ENCODE data around the gene IGF2BP2. TPM values are rescaled to one million over a fixed set of nuclear protein-coding genes. Genes with fewer than 3 reads are reported as not detected.

IGF2BP2 gene
- total and polyA plus RNA-seq, 2 of the 8 experiments (the other 6 are each of a cell fraction or from before 2014, with no cell fraction given), result 7.4 to 121 TPM

DNA sequence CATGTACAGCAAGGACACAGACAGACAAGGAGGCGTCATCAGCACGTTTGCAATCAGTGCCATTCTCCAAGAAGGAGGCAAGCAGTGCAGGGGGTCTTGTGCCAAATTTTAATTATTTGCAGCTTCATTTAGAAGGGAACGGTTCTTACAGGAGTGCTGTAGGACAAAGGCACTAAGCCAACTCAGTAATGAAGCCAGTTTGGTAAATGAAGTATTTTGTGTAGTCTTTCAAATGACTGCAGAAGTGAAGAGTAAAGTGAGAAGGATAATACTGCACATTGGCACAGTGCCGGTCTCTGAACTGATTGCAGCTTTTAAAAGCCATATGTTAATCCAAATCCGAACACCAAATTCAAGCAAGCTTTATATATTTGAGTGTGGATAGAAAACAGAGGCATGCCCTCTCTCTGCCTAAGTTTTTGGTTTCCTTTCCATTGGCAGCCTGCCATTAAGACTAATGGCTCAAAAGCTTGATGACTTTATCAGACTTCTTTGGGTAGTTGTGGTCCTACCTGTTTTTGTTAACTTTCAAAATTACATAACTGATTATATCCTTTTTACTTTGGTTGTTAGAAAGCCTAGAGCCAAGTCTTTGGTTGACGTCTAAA, 137.5 kb downstream of the IGF2BP2 start:
- Histone ChIP-seq H3K27ac (ENCODE audit: low read depth, low read length) (no peak overlapping the region), H3K36me3 (ENCODE audit: control insufficient read depth in 2 of 4, insufficient read depth in 4 of 4, low read length in 3 of 4) (peaks cover 17 to 51% (median 35%) of the 10 kb centered on the region in 4 experiments; a peak in 7 of 8 replicates), H3K4me2 (ENCODE audit: insufficient read depth in 1 of 2, low read depth in 2 of 2, low read length in 2 of 2) (no peak overlapping the region)
- TF ChIP-seq SP2 (IDR thresholded peaks at IDR 0.05; ENCODE audit: low read length), result no peak
- no peak for TF ChIP-seq KDM4A (IDR thresholded peaks at IDR 0.05; ENCODE audit: low read depth, low read length, severe bottlenecking)
- no peak for TF ChIP-seq KDM1A (IDR thresholded peaks at IDR 0.05; ENCODE audit: borderline replicate concordance, low read length)
- no peak for TF ChIP-seq SP4 (IDR thresholded peaks at IDR 0.05; ENCODE audit: low read length)
- TF ChIP-seq CREB1 (IDR thresholded peaks at IDR 0.05), result no peak
- no peak for TF ChIP-seq NANOG (IDR thresholded peaks at IDR 0.05; ENCODE audit: insufficient read depth, low read depth, low read length, poor library complexity, severe bottlenecking)
- no peak for TF ChIP-seq PHF8 (conservative IDR thresholded peaks at IDR 0.05; ENCODE audit: low read depth, low read length)
- TF ChIP-seq TBP (IDR thresholded peaks at IDR 0.05; ENCODE audit: low read depth, low read length), result no peak
- TF ChIP-seq SIN3A (conservative IDR thresholded peaks at IDR 0.05 in 1 of 2, IDR thresholded peaks at IDR 0.05 in 1 of 2; ENCODE audit: low read depth in 1 of 2, low read length in 2 of 2), result no peak
- no peak for TF ChIP-seq CHD1 (IDR thresholded peaks at IDR 0.05; ENCODE audit: low read depth, low read length)
- TF ChIP-seq GTF2F1 (IDR thresholded peaks at IDR 0.05; ENCODE audit: borderline replicate concordance, low read depth, low read length), result no peak
- TF ChIP-seq TCF12 (IDR thresholded peaks at IDR 0.05; ENCODE audit: low read depth, low read length), result no peak

More for the DNA sequence above, 137.5 kb downstream of the IGF2BP2 start:
- CTCF ChIA-PET (ENCODE audit: partially characterized antibody), result interaction anchor here (0.6 to 1.4 kb wide), 5 partner anchors 9 to 655 kb away, joined by 3 to 5 read pairs (median 3); no protein-coding TSS in a partner anchor
- no peaks in the 10 kb centered on the region; a peak in 1 of 7 replicates for H3K4me1 ChIP-seq (replicated peaks in 1 of 4; ENCODE audit: control insufficient read depth in 3 of 4, insufficient read depth in 4 of 4, low read length in 3 of 4)
- 95% methylated on average over 6 of the region's 6 CpGs; no CpG with 5 or more reads in 1 of the 2 experiments for WGBS, 2 experiments (ENCODE audit: extremely low coverage in 1 of 2, insufficient coverage in 1 of 2, insufficient read length in 1 of 2, insufficient replicate concordance in 2 of 2, low coverage in 1 of 2, low lambda C conversion rate in 2 of 2, missing lambda C conversion rate in 1 of 2)
- DNase-seq (ENCODE audit: low read depth in 1 of 2, low spot score in 2 of 2), result no peak
- H3K79me1 ChIP-seq (ENCODE audit: low read depth, low read length), result no peaks in the 10 kb centered on the region
- no peak for FAIRE-seq
- H3K14ac ChIP-seq (ENCODE audit: insufficient read length), result no peak overlapping the region
- POLR2A ChIA-PET (ENCODE audit: partially characterized antibody), result interaction anchor here (0.7 kb wide), 1 partner anchor 46 kb away, joined by 3 read pairs; no protein-coding TSS in a partner anchor
- H3K18ac ChIP-seq (ENCODE audit: extremely low read depth, low read length), result no peak overlapping the region
- H2BK5ac ChIP-seq (ENCODE audit: low read depth, low read length), result no peak overlapping the region
- H2BK20ac ChIP-seq (ENCODE audit: low read length), result no peak overlapping the region
- no peak overlapping the region for H3K4me3 ChIP-seq (ENCODE audit: extremely low read depth in 1 of 4, insufficient read depth in 2 of 4, low read depth in 3 of 4, low read length in 4 of 4)
- H2AK5ac ChIP-seq (ENCODE audit: low read depth, low read length), result no peak overlapping the region
- H2BK15ac ChIP-seq (ENCODE audit: low read length), result no peak overlapping the region
- no peaks in the 10 kb centered on the region for H3K9me3 ChIP-seq (ENCODE audit: insufficient read depth in 2 of 2, low read depth in 1 of 2, low read length in 1 of 2)
- H4K20me1 ChIP-seq (replicated peaks in 1 of 2; ENCODE audit: control insufficient read depth in 1 of 2, insufficient read depth in 2 of 2, low read length in 2 of 2), result peaks cover 0 to 5% of the 10 kb centered on the region in 2 experiments
- H3K9ac ChIP-seq (replicated peaks in 1 of 4; ENCODE audit: extremely low read depth in 1 of 4, low read depth in 3 of 4, low read length in 3 of 4), result no peak overlapping the region
- no peak overlapping the region for H2BK120ac ChIP-seq (replicated peaks; ENCODE audit: low read depth, low read length)
- H3K4ac ChIP-seq (replicated peaks; ENCODE audit: insufficient read length, low read depth, low read length), result no peak overlapping the region
- H4K8ac ChIP-seq (ENCODE audit: extremely low read depth, insufficient read depth, low read length), result no peak overlapping the region
- no peaks in the 10 kb centered on the region for H3K27me3 ChIP-seq (replicated peaks in 1 of 4; ENCODE audit: control insufficient read depth in 3 of 4, extremely low read depth in 1 of 4, insufficient read depth in 3 of 4, low read length in 3 of 4)
- peaks cover 0 to 8% of the 10 kb centered on the region in 2 experiments; a peak in 2 of 4 replicates for H3K79me2 ChIP-seq (ENCODE audit: control insufficient read depth in 1 of 2, insufficient read depth in 2 of 2, low read length in 2 of 2)
- no peaks in the 10 kb centered on the region for H3K23me2 ChIP-seq (ENCODE audit: low read depth, low read length)
- no peak overlapping the region for H2BK12ac ChIP-seq (ENCODE audit: low read depth, low read length)
- no peak overlapping the region for H3K23ac ChIP-seq (ENCODE audit: insufficient read length)
- H2AFZ ChIP-seq (ENCODE audit: low read length), result no peak overlapping the region
- no peak overlapping the region for H4K5ac ChIP-seq (ENCODE audit: insufficient read length, low read depth, low read length)
- no peak overlapping the region for H4K91ac ChIP-seq (replicated peaks; ENCODE audit: insufficient read length, low read length)
- H3K56ac ChIP-seq (replicated peaks; ENCODE audit: insufficient read length, low read depth, low read length), result no peak overlapping the region

All from H1 (cell line).